HCT116 (cell line): ENCODE measurements around the gene SPIC. TPM values are rescaled to one million over a fixed set of nuclear protein-coding genes. Genes with fewer than 3 reads are reported as not detected.

ENCODE experiments used
- ATAC-seq: fragments of 200-7000 bp; cut with Tn5 transposase; 2 replicates; pipeline ENCODE4 v1.9.1; 2020; ENCODE audit warnings: mild to moderate bottlenecking, moderate library complexity
- BruUV-seq: library from RNA; stranded (reverse); fragments of 400-500 nt; replicated peaks from 2 replicates; lab custom pipeline; 2021; lab: Mats Ljungman, UMichigan
- CTCF ChIA-PET: fragments of 300-600 bp; sonication (Branson Sonifier 250); formaldehyde crosslinking; loops from one replicate; lab custom pipeline; 2021; ENCODE audit warnings: antibody characterized with exemption; lab: Charles Lee
- POLR2A ChIA-PET: fragments of 300-600, 350-600 bp; sonication (Branson Sonifier 250); formaldehyde crosslinking; loops from one replicate; lab custom pipeline; 2021; ENCODE audit warnings: antibody characterized with exemption; lab: Charles Lee
- RAD21 ChIA-PET, 2 experiments: fragments of 300-600 bp; sonication (Branson Sonifier 250); formaldehyde crosslinking; loops; one replicate each; lab custom pipeline; 2023; ENCODE audit warnings: low total read pairs in 2 of 2; ENCODE audit not compliant: uncharacterized antibody in 2 of 2, unreplicated experiment in 2 of 2, low non-redundant PET in 1 of 2; lab: Charles Lee
- DNase-seq: peaks from one replicate; pipeline ENCODE4 v3.0.0-alpha.2; 2010; ENCODE audit warnings: low read depth, low spot score
- H2AFZ ChIP-seq: fragments of 200-600 bp; shearing (Covaris generic), sonication (generic); 2 replicates; pipeline ENCODE4 v1.6.1; 2017; ENCODE audit warnings: low read depth, mixed run types, mixed read lengths, antibody characterized with exemption, low read length; ENCODE audit not compliant: poor library complexity, severe bottlenecking
- H3K27ac ChIP-seq: 2 replicates; pipeline ENCODE4 v1.5.1; 2012; ENCODE audit warnings: low read depth, low read length
- H3K27me3 ChIP-seq: fragments of 200-600 bp; sonication (generic); 2 replicates; pipeline ENCODE4 v1.6.1; 2016; ENCODE audit warnings: mixed run types, low read length, mixed read lengths; ENCODE audit not compliant: insufficient read depth
- H3K36me3 ChIP-seq, 2 experiments: fragments of 200-500 bp in 1 of 2; fragments of 200-600 bp in 1 of 2; sonication (Bioruptor generic) in 1 of 2; sonication (generic) in 1 of 2; 2 replicates each; pipeline versions ENCODE4 v1.5.1 to v1.6.1; 2014 to 2016; ENCODE audit warnings: low read length in 2 of 2, inconsistent platforms in 1 of 2, mixed read lengths in 1 of 2, mixed run types in 1 of 2; ENCODE audit not compliant: insufficient read depth in 2 of 2, control insufficient read depth in 1 of 2
- H3K4me1 ChIP-seq, 2 experiments: fragments of 200-600 bp in 1 of 2; sonication (generic) in 1 of 2; 2 replicates each; pipeline versions ENCODE4 v1.5.1 to v1.6.1; 2012 to 2017; ENCODE audit warnings: low read length in 2 of 2, inconsistent platforms in 1 of 2, mild to moderate bottlenecking in 1 of 2, mixed read lengths in 1 of 2, mixed run types in 1 of 2, moderate library complexity in 1 of 2; ENCODE audit not compliant: insufficient read depth in 2 of 2, control insufficient read depth in 1 of 2
- H3K4me2 ChIP-seq: fragments of 200-600 bp; sonication (generic); 2 replicates; pipeline ENCODE4 v1.6.1; 2017; ENCODE audit warnings: mixed run types, low read length, mixed read lengths
- H3K4me3 ChIP-seq, 2 experiments: fragments of 200-600 bp in 1 of 2; sonication (generic) in 1 of 2; replicated peaks in 1 of 2; 2 replicates each; pipeline ENCODE4 v1.5.1; 2011 to 2016; ENCODE audit warnings: low read length in 2 of 2, control low read depth in 1 of 2, low read depth in 1 of 2, mild to moderate bottlenecking in 1 of 2, mixed read lengths in 1 of 2, mixed run types in 1 of 2
- H3K79me2 ChIP-seq: fragments of 200-600 bp; sonication (generic); 2 replicates; pipeline ENCODE4 v1.6.1; 2017; ENCODE audit warnings: mild to moderate bottlenecking, mixed run types, low read length, moderate library complexity, mixed read lengths; ENCODE audit not compliant: insufficient read depth
- H3K9ac ChIP-seq: fragments of 200-600 bp; sonication (generic); 2 replicates; pipeline ENCODE4 v1.6.1; 2016; ENCODE audit warnings: low read length, mixed read lengths
- H3K9me2 ChIP-seq: fragments of 200-600 bp; sonication (generic), shearing (Covaris generic); 2 replicates; pipeline ENCODE4 v1.6.1; 2017; ENCODE audit warnings: mixed run types, mild to moderate bottlenecking, moderate library complexity; ENCODE audit not compliant: insufficient read depth
- H3K9me3 ChIP-seq, 2 experiments: fragments of 200-500 bp in 1 of 2; fragments of 200-600 bp in 1 of 2; sonication (Bioruptor generic) in 1 of 2; sonication (generic) in 1 of 2; 2 replicates each; pipeline ENCODE4 v1.6.1; 2014 to 2017; ENCODE audit warnings: low read length in 2 of 2, mixed read lengths in 2 of 2, inconsistent platforms in 1 of 2, low read depth in 1 of 2, mild to moderate bottlenecking in 1 of 2, mixed run types in 1 of 2, moderate library complexity in 1 of 2; ENCODE audit not compliant: control insufficient read depth in 1 of 2, insufficient read depth in 1 of 2
- H4K20me1 ChIP-seq: fragments of 200-600 bp; sonication (generic), shearing (Covaris generic); 2 replicates; pipeline ENCODE4 v1.6.1; 2017; ENCODE audit warnings: mixed run types, mild to moderate bottlenecking, moderate library complexity; ENCODE audit not compliant: insufficient read depth
- CBX3 ChIP-seq: IDR thresholded peaks from 2 replicates; pipeline ENCODE4 v1.6.1; 2012; ENCODE audit warnings: low read depth
- CTCF ChIP-seq, 3 experiments: fragments of 200-600 bp in 1 of 3; sonication (generic) in 1 of 3; IDR thresholded peaks in 2 of 3; conservative IDR thresholded peaks in 1 of 3; 2 replicates each; pipeline ENCODE4 v1.5.1; 2012 to 2017; ENCODE audit warnings: low read depth in 2 of 3, low read length in 2 of 3, antibody characterized with exemption in 1 of 3, borderline replicate concordance in 1 of 3, control low read depth in 1 of 3, mild to moderate bottlenecking in 1 of 3, mixed read lengths in 1 of 3, mixed run types in 1 of 3, moderate library complexity in 1 of 3; ENCODE audit not compliant: insufficient read depth in 1 of 3
- EGR1 ChIP-seq: IDR thresholded peaks from 2 replicates; pipeline ENCODE4 v1.6.1; 2012; ENCODE audit warnings: low read depth
- ELF1 ChIP-seq: IDR thresholded peaks from 2 replicates; pipeline ENCODE4 v1.6.1; 2012; ENCODE audit warnings: low read depth, borderline replicate concordance
- EZH2 ChIP-seq: fragments of 200-600 bp; sonication (generic); IDR thresholded peaks from 2 replicates; pipeline ENCODE4 v1.6.1; 2017; ENCODE audit warnings: antibody characterized with exemption, mixed run types
- EZH2phosphoT487 ChIP-seq: fragments of 200-600 bp; IDR thresholded peaks from 2 replicates; pipeline ENCODE4 v1.6.1; 2018; ENCODE audit warnings: antibody characterized with exemption, borderline replicate concordance
- JUND ChIP-seq: IDR thresholded peaks from 2 replicates; pipeline ENCODE4 v1.6.1; 2012
- MAX ChIP-seq: IDR thresholded peaks from 2 replicates; pipeline ENCODE4 v1.6.1; 2012
- POLR2A ChIP-seq: IDR thresholded peaks from 2 replicates; pipeline ENCODE4 v1.7.0; 2011; ENCODE audit warnings: borderline replicate concordance; ENCODE audit not compliant: insufficient read depth, insufficient read length; ENCODE audit errors: extremely low read depth
- RAD21 ChIP-seq: IDR thresholded peaks from 2 replicates; pipeline ENCODE4 v1.6.1; 2012; ENCODE audit warnings: low read depth, mild to moderate bottlenecking
- SIN3A ChIP-seq: IDR thresholded peaks from 2 replicates; pipeline ENCODE4 v1.6.1; 2012; ENCODE audit warnings: low read depth
- SP1 ChIP-seq: IDR thresholded peaks from 2 replicates; pipeline ENCODE4 v1.6.1; 2012; ENCODE audit warnings: low read depth
- YY1 ChIP-seq: IDR thresholded peaks from 2 replicates; pipeline ENCODE4 v1.6.1; 2011; ENCODE audit warnings: low read length, low read depth, moderate library complexity, mild to moderate bottlenecking; ENCODE audit not compliant: insufficient replicate concordance; ENCODE audit errors: extremely low read depth
- ZFX ChIP-seq: fragments of 450-650 bp; IDR thresholded peaks from 2 replicates; pipeline ENCODE4 v1.6.1; 2017
- ZNF274 ChIP-seq: fragments of 200-500 bp; sonication (Bioruptor generic); IDR thresholded peaks from 2 replicates; pipeline ENCODE4 v1.6.1; 2014; ENCODE audit warnings: mild to moderate bottlenecking, low read depth, low read length, inconsistent platforms
- intact Hi-C: fragments of 100-400 bp; cut with micrococcal nuclease; formaldehyde crosslinking; loops from 2 replicates; pipeline ENCODE4 v1.10.0; 2022
- total RNA-seq: library from RNA; stranded (reverse); gene quantifications from one replicate; pipeline ENCODE4 v1.2.1, GENCODE V29; 2021; ENCODE audit not compliant: unreplicated experiment

SPIC gene
- total RNA-seq, 1 experiment from 2014 or later: not detected

- TF ChIP-seq CBX3 (no peak), MAX (no peak), EZH2phosphoT487 (no peak)
Observed at GRCh38 chr12:101488469-101488868, 13.3 kb downstream of the SPIC start (continued).

- DNase-seq: peak; percentile 62
- Histone ChIP-seq H3K4me3 (no peak overlapping the region), H3K4me2 (no peak overlapping the region), H2AFZ (peak overlapping the region; percentile 84), H3K79me2 (no peaks in the 10 kb centered on the region), H3K27me3 (no peaks in the 10 kb centered on the region), H3K9ac (no peak overlapping the region), H3K9me3 (no peaks in the 10 kb centered on the region)
- CTCF ChIA-PET: interaction anchor here (0.6 to 1.0 kb wide), 2 partner anchors 8 to 341 kb away, joined by 3 read pairs; no protein-coding TSS in a partner anchor
- BruUV-seq: no TSS peak
- intact Hi-C loops: loop anchor here (5.0 kb wide), 3 partner anchors 267 to 347 kb away; no protein-coding TSS in a partner anchor
- TF ChIP-seq YY1: no peak
- peak; percentile 57 to 78 (median 77) for TF ChIP-seq CTCF (IDR thresholded peaks at IDR 0.05 in 2 of 3, conservative IDR thresholded peaks at IDR 0.05 in 1 of 3; ENCODE audit: borderline replicate concordance in 1 of 3, insufficient read depth in 1 of 3, low read depth in 2 of 3, low read length in 2 of 3)
- TF ChIP-seq CBX3: no peak
- no peak for TF ChIP-seq SIN3A
- TF ChIP-seq ELF1: no peak
- no peak for TF ChIP-seq ZNF274
- peak; percentile 76 for TF ChIP-seq MAX
- TF ChIP-seq POLR2A: no peak
- no peak for TF ChIP-seq EZH2
- TF ChIP-seq JUND: no peak
- TF ChIP-seq RAD21: peak; percentile 81
- TF ChIP-seq ZFX: no peak
- no peak for TF ChIP-seq SP1
- no peak for TF ChIP-seq EGR1
- TF ChIP-seq, all 23 proteins: peak for 3
- Histone ChIP-seq H3K9me2 (no peaks in the 10 kb centered on the region), H3K27ac (no peak overlapping the region), H3K4me1 (no peaks in the 10 kb centered on the region), H3K36me3 (no peaks in the 10 kb centered on the region), H4K20me1 (no peaks in the 10 kb centered on the region)
- RAD21 ChIA-PET: interaction anchor here in 1 of 2 experiments (0.7 kb wide), 1 partner anchor 12 kb away, joined by 3 read pairs; no protein-coding TSS in a partner anchor
- ATAC-seq: peak; percentile 99
- POLR2A ChIA-PET: no interaction called here
Observed at GRCh38 chr12:101490286-101490920, 15.3 kb downstream of the SPIC start.
